Activated CD8-positive, alpha-beta T cell treated with anti-CD3 and anti-CD28 coated beads for 36 hours (primary cell): ENCODE results near the gene MOB3A. TPM values are rescaled to one million over a fixed set of nuclear protein-coding genes. Genes with fewer than 3 reads are reported as not detected.
"Not testable (repeated sequence)": the region's sequence is repeated elsewhere in the genome, so short reads cannot be mapped to it uniquely, and the experiment has no call there.

Experiments
- ATAC-seq: fragments of 200-7000 bp; cut with Tn5 transposase; one replicate; pipeline ENCODE4 v1.10.0; 2021; ENCODE audit warnings: mild to moderate bottlenecking, moderate library complexity
- CTCF ChIA-PET: fragments of 350-600 bp; sonication (Branson Sonifier 250); formaldehyde crosslinking; loops from one replicate; lab custom pipeline; 2021; ENCODE audit warnings: antibody characterized with exemption; lab: Charles Lee
- POLR2A ChIA-PET: fragments of 350-600 bp; sonication (Branson Sonifier 250); formaldehyde crosslinking; loops from one replicate; lab custom pipeline; 2021; ENCODE audit warnings: antibody characterized with exemption; lab: Charles Lee
- DNase-seq: peaks from one replicate; pipeline ENCODE4 v3.0.0-alpha.2; 2020
- H3K27ac Mint-ChIP-seq: one replicate; pipeline ENCODE4 v1.8.0; 2021; ENCODE audit warnings: mild to moderate bottlenecking, mixed read lengths
- H3K27me3 Mint-ChIP-seq: one replicate; pipeline ENCODE4 v1.8.0; 2021; ENCODE audit warnings: mixed read lengths
- H3K36me3 Mint-ChIP-seq: one replicate; pipeline ENCODE4 v1.8.0; 2021; ENCODE audit warnings: low read depth, mixed read lengths
- H3K4me1 Mint-ChIP-seq: one replicate; pipeline ENCODE4 v1.8.0; 2021; ENCODE audit warnings: low read depth, mixed read lengths
- H3K4me3 Mint-ChIP-seq: one replicate; pipeline ENCODE4 v1.8.0; 2021; ENCODE audit warnings: mild to moderate bottlenecking, moderate library complexity, mixed read lengths
- H3K9me3 Mint-ChIP-seq: one replicate; pipeline ENCODE4 v1.8.0; 2021; ENCODE audit warnings: mixed read lengths
- CTCF ChIP-seq: fragments of 200-600 bp; IDR thresholded peaks from one replicate; pipeline ENCODE4 v1.8.0; 2022; ENCODE audit warnings: antibody characterized with exemption, mild to moderate bottlenecking
- intact Hi-C: fragments of 100-400 bp; cut with micrococcal nuclease; formaldehyde crosslinking; loops from one replicate; pipeline ENCODE4 v1.10.0; 2022
- total RNA-seq, 2 experiments: library from RNA; stranded (reverse); gene quantifications; one replicate each; pipeline ENCODE4 v1.2.3, GENCODE V29; 2021

Gene MOB3A
- total RNA-seq, 2 experiments from 2014 or later = 175 to 185 TPM

GRCh38 chr19:2135474-2136402, 39.6 kb upstream of the MOB3A start:
- Mint-ChIP-seq H3K27ac (no peak overlapping the region), H3K27me3 (no peaks in the 10 kb centered on the region), H3K36me3 (peaks cover 20% of the 10 kb centered on the region), H3K4me3 (no peak overlapping the region), H3K4me1 (no peaks in the 10 kb centered on the region), H3K9me3 (no peaks in the 10 kb centered on the region)
- TF ChIP-seq CTCF = no peak
- intact Hi-C loops = no loop called here
- POLR2A ChIA-PET = no interaction called here
- DNase-seq (no peak), ATAC-seq (no peak)
- CTCF ChIA-PET = no interaction called here

GRCh38 chr19:2132731-2133490, 36.8 kb upstream of the MOB3A start:
- intact Hi-C loops = no loop called here
- ChIA-PET CTCF (interaction anchor here (0.9 kb wide), 1 partner anchor 113 kb away, joined by 3 read pairs; no protein-coding TSS in a partner anchor), POLR2A (interaction anchor here (1.9 kb wide), 1 partner anchor 13 kb away, joined by 5 read pairs; no protein-coding TSS in a partner anchor)
- Mint-ChIP-seq H3K9me3 (no peaks in the 10 kb centered on the region), H3K4me3 (no peak overlapping the region), H3K27ac (no peak overlapping the region), H3K4me1 (no peaks in the 10 kb centered on the region), H3K27me3 (no peaks in the 10 kb centered on the region), H3K36me3 (peaks cover 14% of the 10 kb centered on the region)
- no peak for DNase-seq
- no peak for TF ChIP-seq CTCF
- ATAC-seq = no peak

- no peak overlapping the region for H3K27ac Mint-ChIP-seq
- ChIA-PET CTCF (no interaction called here), POLR2A (interaction anchor here (1.9 kb wide), 1 partner anchor 14 kb away, joined by 5 read pairs; no protein-coding TSS in a partner anchor)
- intact Hi-C loops = no loop called here
- no peak for TF ChIP-seq CTCF
- H3K4me1 Mint-ChIP-seq = no peaks in the 10 kb centered on the region
- DNase-seq (no peak), ATAC-seq (no peak)
- no peaks in the 10 kb centered on the region for H3K27me3 Mint-ChIP-seq
- peaks cover 14% of the 10 kb centered on the region for H3K36me3 Mint-ChIP-seq
- H3K4me3 Mint-ChIP-seq = no peak overlapping the region
- H3K9me3 Mint-ChIP-seq = no peaks in the 10 kb centered on the region
These were observed 36.1 kb upstream of the MOB3A start for GRCh38 chr19:2132191-2132590.

GRCh38 chr19:2131012-2131975, 35.2 kb upstream of the MOB3A start:
- POLR2A ChIA-PET = interaction anchor here (1.9 kb wide), 1 partner anchor 15 kb away, joined by 5 read pairs; no protein-coding TSS in a partner anchor
- H3K9me3 Mint-ChIP-seq, ATAC-seq, intact Hi-C loops, H3K4me3 Mint-ChIP-seq, CTCF ChIA-PET, DNase-seq, H3K4me1 Mint-ChIP-seq, H3K27ac Mint-ChIP-seq, H3K27me3 Mint-ChIP-seq: not testable (repeated sequence)
- peaks cover 16% of the 10 kb centered on the region for H3K36me3 Mint-ChIP-seq
